ENCODE measurements around the gene GLIS1.

DNA sequence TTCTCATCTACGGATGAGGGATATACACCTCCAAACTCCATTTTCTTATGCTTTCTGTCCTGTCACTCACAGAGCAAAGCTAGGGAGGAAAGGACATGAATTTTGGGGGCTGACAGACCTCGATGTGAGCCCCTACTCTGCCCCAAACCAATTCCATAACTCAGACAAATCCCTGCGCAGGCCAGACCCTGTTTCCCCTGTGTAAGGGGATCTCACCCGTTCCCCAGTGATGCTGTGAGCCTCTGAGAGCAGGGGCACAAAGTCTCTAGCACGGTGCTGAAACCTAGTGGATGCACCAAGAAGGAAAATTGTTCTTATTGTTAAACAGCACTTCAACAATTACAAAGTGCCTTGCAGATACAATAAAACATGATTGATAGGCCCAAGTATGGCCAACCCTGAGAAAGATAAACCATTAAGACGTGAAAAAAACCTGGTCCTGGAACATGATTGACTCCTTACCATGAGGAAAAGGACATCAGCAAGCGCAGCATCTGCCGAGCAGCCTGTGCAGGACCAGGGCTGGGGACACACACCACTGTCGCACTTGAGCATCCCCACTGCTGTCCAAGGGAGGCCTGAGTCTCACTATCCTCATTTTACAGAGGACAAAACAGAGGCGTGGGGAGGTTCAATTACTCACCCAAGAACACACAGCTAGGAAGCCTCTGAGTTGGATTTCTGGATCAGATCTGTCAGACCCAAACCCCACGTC, 137.8 kb downstream of the GLIS1 start:
- TF ChIP-seq, protein P1, sequence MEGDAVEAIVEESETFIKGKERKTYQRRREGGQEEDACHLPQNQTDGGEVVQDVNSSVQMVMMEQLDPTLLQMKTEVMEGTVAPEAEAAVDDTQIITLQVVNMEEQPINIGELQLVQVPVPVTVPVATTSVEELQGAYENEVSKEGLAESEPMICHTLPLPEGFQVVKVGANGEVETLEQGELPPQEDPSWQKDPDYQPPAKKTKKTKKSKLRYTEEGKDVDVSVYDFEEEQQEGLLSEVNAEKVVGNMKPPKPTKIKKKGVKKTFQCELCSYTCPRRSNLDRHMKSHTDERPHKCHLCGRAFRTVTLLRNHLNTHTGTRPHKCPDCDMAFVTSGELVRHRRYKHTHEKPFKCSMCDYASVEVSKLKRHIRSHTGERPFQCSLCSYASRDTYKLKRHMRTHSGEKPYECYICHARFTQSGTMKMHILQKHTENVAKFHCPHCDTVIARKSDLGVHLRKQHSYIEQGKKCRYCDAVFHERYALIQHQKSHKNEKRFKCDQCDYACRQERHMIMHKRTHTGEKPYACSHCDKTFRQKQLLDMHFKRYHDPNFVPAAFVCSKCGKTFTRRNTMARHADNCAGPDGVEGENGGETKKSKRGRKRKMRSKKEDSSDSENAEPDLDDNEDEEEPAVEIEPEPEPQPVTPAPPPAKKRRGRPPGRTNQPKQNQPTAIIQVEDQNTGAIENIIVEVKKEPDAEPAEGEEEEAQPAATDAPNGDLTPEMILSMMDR (conservative IDR thresholded peaks at IDR 0.05; ENCODE audit: low read length), result no peak
- TF ChIP-seq EZH2phosphoT487 (IDR thresholded peaks at IDR 0.05; ENCODE audit: borderline replicate concordance), result no peak
